Esophagus squamous epithelium (tissue), 4 donors: ENCODE data around the gene DENND1C.

ENCODE experiments used
- CTCF ChIP-seq, 6 experiments: fragments of 450-650 bp in 4 of 6; fragments of 200-600 bp in 2 of 6; sonication (generic) in 2 of 6; IDR thresholded peaks; one replicate each; pipeline ENCODE4 v1.5.1; 2016 to 2019; ENCODE audit warnings: antibody characterized with exemption in 6 of 6, mild to moderate bottlenecking in 4 of 6, moderate library complexity in 4 of 6
- POLR2A ChIP-seq, 4 donors: fragments of 450-650 bp; IDR thresholded peaks; one replicate each; pipeline ENCODE4 v1.6.1; 2017; ENCODE audit warnings: antibody characterized with exemption in 4 of 4, mild to moderate bottlenecking in 4 of 4, moderate library complexity in 3 of 4

GRCh38 chr19:6455924-6456323 lies 25.7 kb downstream of the DENND1C start:
- TF ChIP-seq POLR2A (IDR thresholded peaks at IDR 0.05) = no peak
- no peak for TF ChIP-seq CTCF (IDR thresholded peaks at IDR 0.05)
